NCI-H1930 (cell line): ENCODE measurements around the gene ANGPT4.
"Not testable (repeated sequence)": the region's sequence is repeated elsewhere in the genome, so short reads cannot be mapped to it uniquely, and the experiment has no call there.

Experiments used
- DNase-seq, 2 experiments: peaks; one replicate each; lab custom pipeline; 2025; lab: John Stamatoyannopoulos, UW

Gene ANGPT4

DNA sequence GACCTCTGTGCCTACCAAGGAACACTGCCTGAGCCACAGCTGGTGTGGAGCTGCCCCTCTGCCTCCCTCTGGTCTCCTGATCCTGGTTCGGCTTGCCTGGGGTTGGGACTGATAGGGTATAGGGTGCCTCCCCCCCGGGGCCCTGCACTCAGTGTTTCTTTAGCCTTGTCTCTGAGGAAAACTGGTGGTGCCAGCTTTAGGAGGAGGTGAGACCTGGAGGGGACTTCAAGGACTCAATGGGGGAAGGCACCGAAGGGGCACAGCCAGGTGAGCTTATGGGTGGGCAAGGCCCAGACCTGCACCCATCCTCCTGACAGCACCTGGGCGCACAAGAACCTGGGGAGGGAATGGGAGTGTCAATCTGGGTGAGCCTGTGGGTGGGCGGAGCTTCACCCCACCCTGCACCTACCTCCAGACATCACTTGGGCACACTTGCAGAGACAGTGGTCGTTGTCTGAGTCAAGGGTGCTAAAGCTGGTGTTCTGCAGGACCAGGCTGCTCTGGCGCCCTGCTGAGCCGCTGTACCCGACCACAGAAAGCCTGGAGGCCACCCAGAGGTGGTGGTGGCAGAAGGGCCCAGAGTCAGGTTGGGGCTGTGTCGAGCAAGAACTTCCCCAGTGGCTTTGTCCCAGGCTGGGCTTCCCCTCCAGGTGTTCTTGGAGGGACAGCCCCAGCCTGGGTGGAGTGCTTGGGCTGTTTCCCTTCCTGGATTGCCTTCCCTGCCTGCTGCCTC, 42.1 kb downstream of the ANGPT4 start:
- no peak for DNase-seq

DNA sequence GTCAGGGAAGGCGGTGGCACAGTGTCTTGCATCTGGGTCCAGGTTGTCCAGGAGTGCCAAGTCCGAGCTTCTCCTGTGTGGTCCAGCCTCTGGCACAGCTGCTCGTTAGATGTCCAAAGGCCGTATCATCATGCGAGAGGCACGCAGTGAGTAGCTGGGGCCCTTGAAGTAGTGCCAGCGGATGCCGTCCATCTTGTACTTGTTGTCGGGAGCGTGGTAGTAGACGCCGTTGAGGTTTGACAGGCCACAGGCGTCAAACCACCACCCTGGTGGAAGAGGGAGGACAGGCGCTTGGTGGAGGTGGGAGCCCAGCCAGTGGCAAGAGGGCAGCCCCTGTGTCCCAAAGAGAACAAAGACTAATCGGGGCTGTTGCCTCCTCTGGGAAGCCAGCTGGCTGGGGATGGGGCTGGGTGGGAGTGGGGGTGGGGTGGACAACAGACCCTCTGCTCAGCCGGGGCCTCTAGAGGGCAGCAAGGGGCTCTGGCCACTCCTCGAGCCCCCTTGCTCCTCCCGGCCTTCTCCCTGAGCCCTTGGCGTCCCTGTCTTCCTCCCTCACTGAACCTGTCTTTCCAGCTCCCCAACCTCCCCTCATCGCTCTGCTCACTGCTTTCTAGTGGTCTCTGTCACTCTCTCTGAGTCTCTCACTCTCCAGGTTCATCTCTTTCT, 43.1 kb downstream of the ANGPT4 start:
- no peak for DNase-seq

DNA sequence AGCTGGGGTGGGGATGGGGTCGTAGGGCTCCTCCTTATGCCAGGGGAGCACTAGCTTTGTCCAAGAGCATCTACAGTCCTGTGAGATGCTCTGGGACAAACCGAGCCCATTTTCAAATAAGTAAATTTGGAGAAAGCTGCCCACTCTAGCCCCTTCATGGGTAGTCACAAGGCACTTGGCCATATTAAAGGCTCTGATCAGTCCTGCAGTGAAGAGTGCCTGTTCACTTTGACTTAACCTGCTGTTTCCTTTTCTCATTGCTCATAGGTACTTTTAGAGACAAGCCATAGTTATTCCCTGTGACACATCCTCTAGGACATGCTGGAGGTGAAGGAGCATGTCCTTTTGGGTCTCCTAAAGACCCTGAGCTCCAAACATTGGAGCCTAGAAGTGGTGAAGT, 44.2 kb downstream of the ANGPT4 start:
- no peak for DNase-seq

DNA sequence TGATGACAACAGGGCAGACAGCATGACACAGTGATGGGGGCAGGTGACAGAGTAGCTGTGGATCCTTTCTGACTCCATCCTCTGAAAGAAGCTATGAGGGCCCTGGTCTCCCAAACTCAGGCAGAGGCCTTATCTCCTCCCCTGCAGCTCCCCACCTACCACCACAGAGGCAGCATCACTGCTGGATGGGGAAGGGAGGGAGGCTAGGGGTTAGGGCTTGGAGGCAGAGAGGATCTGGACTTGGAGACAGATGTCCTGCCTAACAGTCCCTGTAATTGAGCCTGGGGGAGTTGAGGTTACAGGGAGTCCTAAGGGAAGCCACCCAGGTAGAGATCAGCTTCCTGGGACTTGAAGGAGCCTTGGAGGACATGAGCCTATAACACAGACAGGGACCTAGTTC, 44.7 kb downstream of the ANGPT4 start:
- no peak for DNase-seq

DNA sequence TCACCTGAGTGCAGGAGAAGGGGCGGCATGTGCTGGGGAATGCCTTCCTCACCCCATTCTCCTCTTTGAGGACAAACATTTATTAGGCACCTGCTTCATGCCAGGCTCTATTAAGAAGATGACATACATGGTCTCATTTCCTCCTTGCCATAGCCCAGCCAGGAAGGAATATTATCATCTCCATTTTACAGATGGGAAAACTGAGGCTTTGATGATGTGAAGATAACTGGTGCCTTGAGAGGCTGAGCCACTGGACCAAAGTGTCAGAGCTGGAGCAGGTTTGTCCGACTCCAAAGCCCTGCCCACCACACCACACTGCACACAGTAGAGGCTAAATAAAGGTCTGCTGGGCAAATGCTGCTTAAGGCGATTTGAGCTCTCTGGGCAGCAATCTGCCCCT, 45.4 kb downstream of the ANGPT4 start:
- DNase-seq: no peak

DNA sequence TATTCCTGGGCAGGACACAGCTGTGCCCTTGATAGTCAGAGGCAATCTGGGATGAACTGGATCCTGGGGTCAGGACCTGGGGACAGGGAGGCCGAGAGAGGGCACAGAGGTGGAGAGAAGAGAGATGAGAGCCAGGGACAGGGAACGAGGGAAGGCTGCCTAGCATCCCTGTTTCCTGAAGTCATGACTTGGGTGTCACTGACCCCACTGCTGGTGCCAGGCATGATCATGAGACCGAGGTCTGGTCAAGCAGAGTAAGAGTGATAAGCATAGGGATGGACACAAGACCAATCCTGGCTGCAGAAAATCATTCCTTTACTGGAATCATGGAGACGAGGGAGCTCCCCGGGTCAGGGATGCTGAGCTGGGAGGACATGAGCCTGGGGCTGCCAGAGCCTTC, 46.5 kb downstream of the ANGPT4 start:
- no peak for DNase-seq

DNA sequence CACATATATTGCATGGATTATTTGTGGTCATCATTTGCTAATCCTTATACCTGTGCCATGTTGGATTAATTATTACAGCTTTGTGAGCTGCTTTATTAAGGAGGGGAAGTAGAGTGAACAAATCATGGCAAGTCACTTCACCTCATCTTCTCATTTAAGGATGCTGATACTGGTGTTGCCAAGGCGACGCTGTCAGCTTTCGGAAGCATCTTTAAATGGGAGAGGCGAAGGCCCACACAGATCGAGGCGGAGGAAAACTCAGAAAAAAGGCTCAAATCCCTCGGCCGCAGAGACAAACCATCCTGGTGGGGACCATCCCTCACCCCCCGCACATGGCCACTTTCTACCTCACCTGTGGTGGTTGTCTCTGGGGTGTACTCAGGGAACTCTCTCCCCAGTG, 47.9 kb downstream of the ANGPT4 start:
- DNase-seq: no peak

DNA sequence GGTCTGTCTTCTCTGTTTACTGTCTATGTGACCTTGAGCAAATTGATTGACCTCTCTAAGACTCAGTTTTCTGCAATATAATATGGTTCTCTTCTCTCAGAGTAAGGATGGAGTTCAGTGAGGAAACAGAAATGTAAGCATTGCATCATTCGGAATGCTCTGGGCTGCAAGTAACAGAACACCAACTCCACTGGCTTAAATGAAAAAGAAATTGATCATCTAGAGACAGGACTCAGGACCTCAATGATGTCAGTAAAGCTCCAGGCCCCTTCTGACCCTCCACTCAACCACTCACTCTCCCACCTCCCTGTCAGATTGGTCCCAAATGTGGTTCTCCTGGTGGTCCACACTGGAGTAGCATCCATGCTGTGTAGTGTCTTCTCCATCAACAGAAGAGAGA, 50.7 kb downstream of the ANGPT4 start:
- no peak for DNase-seq

DNA sequence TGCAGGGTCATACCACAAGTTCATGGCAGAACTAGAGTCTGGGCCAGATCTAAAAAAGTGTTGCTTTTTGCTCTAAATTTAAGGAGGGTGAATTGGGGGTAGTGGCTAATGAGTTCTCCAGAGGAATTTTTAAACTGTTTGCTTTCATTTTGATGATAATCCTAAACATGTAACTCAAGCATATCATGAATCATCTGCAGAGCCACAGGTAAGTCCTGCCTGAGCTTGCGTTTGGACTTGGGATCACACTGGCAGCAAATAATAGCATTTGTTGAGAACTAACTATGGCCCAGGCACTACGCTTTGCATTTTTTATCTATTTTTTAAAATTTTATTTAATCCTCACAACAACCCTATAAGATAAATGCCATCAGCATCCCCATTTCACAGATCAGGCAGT, 55.2 kb downstream of the ANGPT4 start:
- no peak for DNase-seq

DNA sequence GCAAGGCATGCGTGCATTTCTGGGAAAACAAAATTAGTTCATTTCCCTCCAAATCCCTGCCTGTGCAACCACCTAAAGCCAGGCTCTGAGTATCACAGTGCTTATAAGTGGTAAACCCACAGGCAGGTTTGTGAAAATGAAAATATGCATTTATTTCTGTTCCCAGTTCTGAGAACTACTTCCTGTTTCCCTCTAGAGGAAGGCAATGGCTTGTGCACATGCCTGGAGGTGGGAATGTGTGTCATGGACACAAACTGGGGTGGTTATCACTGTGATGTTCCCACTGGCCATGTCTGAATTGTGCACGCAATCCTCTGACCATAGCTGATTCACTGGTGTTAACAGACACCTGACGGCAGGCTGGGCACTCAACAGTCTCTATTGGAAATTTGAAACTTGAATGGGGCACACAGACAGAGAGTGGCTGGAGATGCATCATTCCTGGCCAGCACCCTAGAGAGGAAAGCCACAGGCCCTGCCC, 56.3 kb downstream of the ANGPT4 start:
- DNase-seq: no peak

DNA sequence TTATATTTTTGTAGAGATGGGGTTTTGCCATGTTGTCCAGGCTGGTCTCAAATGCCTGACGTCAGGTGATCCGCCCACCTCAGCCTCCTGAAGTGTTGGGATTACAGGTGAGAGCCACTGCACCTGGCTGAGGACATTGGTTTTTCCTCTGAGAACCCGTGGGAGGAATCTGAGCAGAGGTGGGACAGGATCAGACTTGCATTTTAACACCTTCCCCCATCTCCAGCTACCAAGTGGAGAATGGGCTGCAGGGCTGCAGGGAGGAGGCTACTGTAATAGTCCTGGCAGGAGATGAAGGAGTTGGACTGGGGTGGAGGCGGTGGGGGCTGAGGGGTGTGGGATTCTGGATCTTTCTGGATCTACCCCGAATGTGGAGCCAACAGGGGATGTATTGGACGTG, 58.1 kb downstream of the ANGPT4 start:
- DNase-seq: no peak

DNA sequence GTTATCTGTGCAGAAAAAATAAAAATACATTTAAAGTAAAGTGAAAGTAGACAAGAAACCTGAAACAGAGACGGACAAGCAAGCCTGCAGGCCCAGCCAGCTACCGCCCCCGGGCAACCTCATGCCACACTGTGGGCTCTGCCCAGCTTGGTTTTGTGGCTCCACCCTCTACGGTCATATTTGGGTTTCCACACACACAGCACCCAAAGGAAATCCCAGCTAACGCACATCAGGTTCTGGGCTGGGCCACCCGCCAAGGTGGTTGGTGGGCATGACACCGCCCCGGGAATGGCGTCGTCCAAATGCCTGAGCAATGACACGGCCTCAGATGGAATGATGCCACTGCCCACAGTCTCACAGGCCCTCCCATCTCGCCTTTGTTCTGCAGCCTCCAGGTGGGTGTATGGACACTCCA, 59.8 kb downstream of the ANGPT4 start:
- DNase-seq: no peak

DNA sequence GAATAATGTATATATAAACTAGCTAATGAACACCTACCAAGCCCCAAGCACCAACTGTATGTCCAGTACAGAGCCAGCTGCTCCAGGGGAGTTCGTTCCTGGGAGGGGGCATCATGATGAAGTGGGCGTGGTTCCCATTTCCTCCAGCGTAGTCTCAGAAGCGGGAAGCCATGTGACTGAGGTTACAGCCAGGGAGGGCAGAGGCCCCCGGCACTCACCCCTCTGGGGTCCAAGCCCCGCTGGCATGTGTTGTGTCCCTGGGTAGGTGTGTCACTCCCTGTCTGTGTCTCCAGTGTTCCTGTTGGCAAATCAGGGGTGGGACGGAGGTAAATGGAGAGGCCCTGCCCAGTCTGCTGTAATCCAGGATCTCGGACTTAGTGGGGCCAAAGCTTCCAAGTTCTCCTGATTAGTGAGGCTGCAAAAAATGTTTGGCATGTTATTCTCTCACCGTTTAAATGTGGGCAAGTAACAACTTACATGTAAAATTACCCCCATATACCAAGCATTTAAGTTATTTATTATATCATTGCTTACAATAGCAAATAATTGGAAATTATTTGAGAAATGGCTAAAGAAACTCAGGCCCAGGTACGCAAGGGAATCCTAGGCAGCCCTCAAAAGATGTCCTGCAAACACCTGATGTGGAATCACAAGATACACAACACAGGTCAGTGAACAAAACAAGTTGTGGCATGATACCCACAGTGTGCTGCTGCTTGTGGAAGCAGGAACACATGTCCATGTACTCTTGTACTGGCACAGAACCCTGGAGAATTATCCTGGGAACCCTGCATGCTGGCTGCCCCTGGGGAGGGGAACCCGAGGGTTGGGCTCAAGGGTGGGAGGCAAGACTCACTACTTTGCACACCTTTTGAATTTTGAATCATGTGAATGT, 60.4 kb downstream of the ANGPT4 start:
- no peak for DNase-seq

DNA sequence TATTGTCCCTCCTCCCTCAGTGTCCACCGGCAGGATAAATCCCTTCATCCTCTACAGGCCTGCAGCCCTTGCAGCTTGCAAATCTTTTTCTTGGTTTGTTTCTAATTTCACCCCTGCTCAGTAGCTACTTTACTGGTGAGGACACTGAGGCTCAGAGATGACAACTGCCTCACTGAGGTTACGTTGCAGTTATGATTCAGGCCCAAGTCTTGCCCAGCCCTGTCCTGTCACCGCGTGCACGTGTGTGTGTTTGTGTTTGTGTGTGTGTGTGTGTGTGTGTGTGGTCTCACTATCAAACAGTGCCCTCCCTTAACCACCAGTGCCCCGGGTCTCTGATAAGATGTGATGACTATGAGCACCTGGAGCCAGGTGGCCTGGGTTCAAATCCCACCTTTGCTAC, 61.5 kb downstream of the ANGPT4 start:
- no peak for DNase-seq

DNA sequence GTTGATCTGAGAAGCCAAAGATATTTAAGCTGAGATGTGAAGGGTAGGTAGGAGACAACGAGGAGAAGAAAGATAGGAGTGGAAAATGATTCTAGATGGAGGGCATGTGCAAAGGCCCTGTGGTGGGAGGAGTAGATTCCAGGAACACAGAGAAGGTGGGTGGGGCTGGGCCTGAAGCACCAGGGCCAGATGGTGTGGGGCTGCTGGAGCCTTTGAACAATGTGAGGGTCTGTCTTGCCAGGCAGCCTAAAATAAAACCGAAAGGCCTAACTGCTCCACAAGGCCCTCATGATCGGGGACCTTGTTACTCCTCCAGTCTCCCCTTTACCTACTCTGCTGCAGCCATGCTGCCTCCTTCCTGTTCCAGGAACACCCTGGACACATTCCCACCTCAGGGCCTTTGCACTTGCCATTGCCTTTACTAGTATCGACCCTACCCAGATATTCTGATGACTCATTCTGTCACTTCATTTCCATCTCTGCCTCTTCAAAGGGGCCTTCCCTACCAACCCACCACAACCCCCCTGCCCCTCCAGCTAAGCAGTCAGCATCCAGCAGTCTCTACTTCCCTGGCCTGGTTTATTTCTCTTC, 62.6 kb downstream of the ANGPT4 start:
- DNase-seq: no peak

DNA sequence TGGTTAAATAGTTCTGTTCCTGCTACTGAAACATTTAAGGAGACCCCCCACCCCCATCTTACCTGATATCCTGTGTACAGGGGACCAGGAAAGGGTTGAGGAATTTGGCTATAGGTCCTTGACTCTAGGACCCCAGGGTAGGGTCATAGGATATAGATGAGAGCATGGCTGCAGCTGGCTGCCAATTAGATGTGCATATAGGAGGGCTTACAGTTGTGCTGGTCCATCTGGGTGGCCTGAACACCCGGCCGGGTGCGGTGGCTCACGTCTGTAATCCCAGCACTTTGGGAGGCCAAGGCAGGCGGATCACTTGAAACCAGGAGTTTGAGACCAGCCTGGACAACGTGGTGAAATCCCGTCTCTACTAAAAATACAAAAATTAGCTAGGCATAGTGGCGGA, 67.4 kb downstream of the ANGPT4 start:
- not testable (repeated sequence) for DNase-seq

DNA sequence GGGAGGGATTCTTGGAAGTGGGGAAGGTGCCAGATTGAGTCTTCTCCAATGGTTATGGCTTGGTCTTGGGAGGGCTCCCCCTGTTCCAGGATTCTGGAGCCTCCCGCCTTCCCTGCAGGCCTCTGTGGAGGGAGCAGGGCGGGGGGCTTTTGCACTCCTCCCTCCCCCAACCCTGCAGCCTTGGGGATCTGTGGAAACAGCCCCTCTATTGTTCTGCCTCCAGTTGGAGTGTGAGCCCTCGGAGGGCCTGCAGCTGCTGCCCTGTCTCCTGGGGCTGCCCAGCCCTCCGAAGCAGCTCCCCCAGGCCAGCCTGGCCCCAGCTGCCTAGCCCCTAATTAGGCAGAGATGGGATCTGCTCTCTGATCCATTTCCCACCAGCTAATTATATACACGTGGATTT, 67.9 kb downstream of the ANGPT4 start:
- no peak for DNase-seq

DNA sequence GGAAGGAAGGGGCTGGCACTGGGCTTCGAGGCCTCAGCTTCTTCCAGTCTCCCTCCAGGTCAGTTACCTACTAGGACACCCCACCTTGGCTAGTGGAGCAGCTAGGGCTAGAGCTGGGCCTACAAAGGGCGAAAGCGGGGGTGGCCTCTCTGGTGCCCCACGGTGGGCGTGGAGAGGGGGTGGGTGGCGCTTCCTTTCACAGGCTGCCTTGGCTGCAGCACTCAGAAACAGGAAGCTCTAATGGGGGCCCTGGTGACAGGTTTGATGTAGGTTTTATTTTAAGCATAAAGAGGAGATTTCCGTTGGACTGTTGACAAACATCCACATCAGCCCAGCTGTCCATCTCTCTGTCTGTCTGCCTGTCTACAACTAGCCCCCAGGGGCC, 69.2 kb downstream of the ANGPT4 start:
- no peak for DNase-seq

DNA sequence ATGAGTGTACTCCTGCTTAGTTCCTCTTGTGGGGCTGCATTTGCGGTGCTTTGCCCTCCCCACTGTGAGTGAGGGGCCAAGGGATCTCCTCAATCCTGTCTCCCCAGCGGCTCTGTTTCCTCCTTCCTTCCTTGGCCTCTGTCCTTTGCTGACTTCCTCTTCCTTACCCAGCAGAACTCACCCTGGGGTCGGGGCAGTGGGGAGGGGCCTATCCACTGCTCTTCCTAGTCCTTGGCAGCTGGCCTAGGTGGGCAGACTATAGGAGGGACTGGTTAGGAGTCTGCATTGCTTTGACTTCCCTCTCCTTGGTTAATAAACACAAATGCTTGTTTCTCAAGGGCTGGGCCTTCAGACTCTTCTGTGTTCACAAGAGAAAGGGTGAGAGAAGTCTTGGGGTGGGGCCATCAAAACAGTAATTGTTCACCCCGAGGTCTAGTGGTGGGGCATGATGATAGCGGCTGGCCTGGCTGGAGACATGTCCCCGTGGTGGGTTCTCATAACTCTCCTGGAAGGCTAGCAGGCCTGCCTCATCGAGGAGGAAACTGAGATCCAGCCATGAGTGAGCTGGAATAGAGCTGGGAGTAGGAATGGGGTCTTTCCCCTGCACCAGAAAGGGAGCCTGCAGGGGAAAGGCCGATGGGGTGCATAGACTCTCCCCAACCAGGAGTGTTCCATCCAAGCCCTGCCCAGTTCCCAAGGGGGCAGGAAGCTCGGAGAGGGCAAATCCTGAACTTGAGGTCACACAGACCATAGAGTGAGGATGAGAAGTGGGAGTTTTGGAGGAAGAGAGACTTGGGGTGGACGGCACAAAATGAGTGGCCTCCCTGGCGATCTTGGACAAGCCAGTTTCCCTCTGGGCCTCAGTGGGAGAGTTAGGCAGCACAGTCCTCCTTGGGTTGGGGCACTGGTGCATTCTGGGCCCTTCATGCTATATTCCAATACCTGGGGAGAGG, 69.9 kb downstream of the ANGPT4 start:
- DNase-seq: no peak

DNA sequence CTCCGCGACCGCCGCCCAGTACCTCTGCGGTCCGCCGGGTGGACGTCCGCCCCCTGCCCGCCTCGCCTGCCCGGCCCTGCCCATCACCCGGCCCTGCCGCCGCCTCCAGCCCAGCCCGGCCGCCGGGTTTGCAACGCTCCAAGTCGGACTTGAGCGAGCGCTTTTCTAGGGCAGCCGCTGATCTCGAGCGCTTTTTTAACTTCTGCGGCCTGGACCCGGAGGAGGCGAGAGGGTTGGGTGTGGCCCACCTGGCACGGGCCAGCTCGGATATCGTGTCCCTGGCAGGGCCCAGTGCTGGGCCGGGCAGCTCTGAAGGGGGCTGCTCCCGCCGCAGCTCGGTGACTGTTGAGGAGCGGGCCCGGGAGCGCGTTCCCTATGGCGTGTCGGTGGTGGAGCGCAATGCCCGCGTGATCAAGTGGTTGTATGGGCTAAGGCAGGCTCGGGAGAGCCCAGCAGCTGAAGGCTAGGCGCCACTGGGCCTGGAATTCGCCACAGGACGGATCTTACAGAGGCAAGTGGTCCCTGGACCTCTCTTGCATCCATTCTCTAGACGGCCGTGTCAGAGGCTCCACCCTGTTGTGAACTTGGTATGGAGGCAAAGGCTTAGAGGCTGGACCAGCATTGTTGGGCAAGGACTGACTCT, 70.8 kb downstream of the ANGPT4 start:
- DNase-seq: no peak
